Bronchial epithelial cell (primary cell): ENCODE measurements around the gene ADGRA1. TPM values are rescaled to one million over a fixed set of nuclear protein-coding genes. Genes with fewer than 3 reads are reported as not detected.

Experiments used
- DNase-seq: peaks from one replicate; pipeline ENCODE4 v3.0.0-alpha.2; 2010; ENCODE audit warnings: low read depth
- FAIRE-seq: peaks from 2 replicates; lab custom pipeline; 2011; peaks lifted over from hg19 to GRCh38; lab: Jason Lieb, UNC
- H3K27me3 ChIP-seq: 2 replicates; pipeline ENCODE4 v1.5.1; 2011; ENCODE audit warnings: low read length; ENCODE audit not compliant: control insufficient read depth, insufficient read depth
- H3K36me3 ChIP-seq: 2 replicates; pipeline ENCODE4 v1.5.1; 2011; ENCODE audit warnings: low read length; ENCODE audit not compliant: control insufficient read depth, insufficient read depth
- H3K4me3 ChIP-seq: 2 replicates; pipeline ENCODE4 v1.5.1; 2011; ENCODE audit warnings: mild to moderate bottlenecking, low read depth, low read length, control low read depth
- CTCF ChIP-seq: IDR thresholded peaks from 2 replicates; pipeline ENCODE4 v1.5.1; 2011; ENCODE audit warnings: mild to moderate bottlenecking, moderate library complexity, low read length, control low read depth, inconsistent platforms; ENCODE audit not compliant: insufficient read depth, severe bottlenecking
- total RNA-seq: library from RNA; depleted of rRNA; stranded (reverse); fragments of >200 nt; gene quantifications from 2 replicates; pipeline ENCODE4 v1.2.1, GENCODE V29; 2014

ADGRA1 gene
- total RNA-seq, 1 donor from 2014 or later, result not detected

GRCh38 chr10:133094286-133094685 lies 6.6 kb downstream of the ADGRA1 start:
- TF ChIP-seq CTCF, result no peak
- H3K27me3 ChIP-seq, result no peaks in the 10 kb centered on the region
- no peaks in the 10 kb centered on the region for H3K36me3 ChIP-seq
- no peak overlapping the region for H3K4me3 ChIP-seq
- no peak for FAIRE-seq
- DNase-seq, result no peak

- H3K27me3 ChIP-seq, result no peaks in the 10 kb centered on the region
Measured at GRCh38 chr10:133094866-133095265, 7.1 kb downstream of the ADGRA1 start.

GRCh38 chr10:133095586-133095985 lies 7.9 kb downstream of the ADGRA1 start:
- H3K4me3 ChIP-seq, result no peak overlapping the region
- no peak for DNase-seq
- no peak for FAIRE-seq
- TF ChIP-seq CTCF, result no peak
- H3K27me3 ChIP-seq, result no peaks in the 10 kb centered on the region
- no peaks in the 10 kb centered on the region for H3K36me3 ChIP-seq

More at GRCh38 chr10:133094866-133095265, 7.1 kb downstream of the ADGRA1 start:
- H3K4me3 ChIP-seq, result no peak overlapping the region
- no peak for DNase-seq
- no peaks in the 10 kb centered on the region for H3K36me3 ChIP-seq
- no peak for FAIRE-seq
- no peak for TF ChIP-seq CTCF

GRCh38 chr10:133096616-133097269 lies 9.0 kb downstream of the ADGRA1 start:
- H3K27me3 ChIP-seq, result no peaks in the 10 kb centered on the region
- FAIRE-seq (no peak), DNase-seq (no peak)
- no peaks in the 10 kb centered on the region for H3K36me3 ChIP-seq
- no peak for TF ChIP-seq CTCF
- no peak overlapping the region for H3K4me3 ChIP-seq

GRCh38 chr10:133097418-133097817 lies 9.7 kb downstream of the ADGRA1 start:
- DNase-seq (no peak), FAIRE-seq (no peak)
- H3K27me3 ChIP-seq, result no peaks in the 10 kb centered on the region

More at GRCh38 chr10:133097418-133097817, 9.7 kb downstream of the ADGRA1 start:
- Histone ChIP-seq H3K36me3 (no peaks in the 10 kb centered on the region), H3K4me3 (no peak overlapping the region)
- TF ChIP-seq CTCF, result no peak
